Gastroesophageal sphincter (tissue), 3 donors: Measurements from ENCODE around the gene SIPA1L3.

ENCODE experiments used
- CTCF ChIP-seq, 4 experiments: fragments of 200-600 bp in 2 of 4; fragments of 450-650 bp in 2 of 4; sonication (generic) in 1 of 4; IDR thresholded peaks; one replicate each; pipeline ENCODE4 v1.5.1; 2017 to 2019; ENCODE audit warnings: antibody characterized with exemption in 4 of 4, mild to moderate bottlenecking in 2 of 4, moderate library complexity in 2 of 4
- EP300 ChIP-seq: sonication (generic); formaldehyde crosslinking; IDR thresholded peaks from one replicate; pipeline ENCODE4 v1.6.1; 2017; ENCODE audit warnings: antibody characterized with exemption, mild to moderate bottlenecking
- POLR2A ChIP-seq, 2 donors: fragments of 450-650 bp; IDR thresholded peaks; one replicate each; pipeline ENCODE4 v1.6.1; 2017; ENCODE audit warnings: antibody characterized with exemption in 2 of 2, mild to moderate bottlenecking in 2 of 2, moderate library complexity in 1 of 2
- POLR2AphosphoS5 ChIP-seq: sonication (generic); formaldehyde crosslinking; IDR thresholded peaks from one replicate; pipeline ENCODE4 v1.6.1; 2017; ENCODE audit warnings: antibody characterized with exemption

GRCh38 chr19:38195237-38195636 is 288.2 kb downstream of the SIPA1L3 start:
- no peak for TF ChIP-seq EP300
- no peak for TF ChIP-seq POLR2A (IDR thresholded peaks at IDR 0.05)
- TF ChIP-seq CTCF (IDR thresholded peaks at IDR 0.05): no peak
- no peak for TF ChIP-seq POLR2AphosphoS5
